Measurements from ENCODE around the gene GDF15.

Gene GDF15

DNA sequence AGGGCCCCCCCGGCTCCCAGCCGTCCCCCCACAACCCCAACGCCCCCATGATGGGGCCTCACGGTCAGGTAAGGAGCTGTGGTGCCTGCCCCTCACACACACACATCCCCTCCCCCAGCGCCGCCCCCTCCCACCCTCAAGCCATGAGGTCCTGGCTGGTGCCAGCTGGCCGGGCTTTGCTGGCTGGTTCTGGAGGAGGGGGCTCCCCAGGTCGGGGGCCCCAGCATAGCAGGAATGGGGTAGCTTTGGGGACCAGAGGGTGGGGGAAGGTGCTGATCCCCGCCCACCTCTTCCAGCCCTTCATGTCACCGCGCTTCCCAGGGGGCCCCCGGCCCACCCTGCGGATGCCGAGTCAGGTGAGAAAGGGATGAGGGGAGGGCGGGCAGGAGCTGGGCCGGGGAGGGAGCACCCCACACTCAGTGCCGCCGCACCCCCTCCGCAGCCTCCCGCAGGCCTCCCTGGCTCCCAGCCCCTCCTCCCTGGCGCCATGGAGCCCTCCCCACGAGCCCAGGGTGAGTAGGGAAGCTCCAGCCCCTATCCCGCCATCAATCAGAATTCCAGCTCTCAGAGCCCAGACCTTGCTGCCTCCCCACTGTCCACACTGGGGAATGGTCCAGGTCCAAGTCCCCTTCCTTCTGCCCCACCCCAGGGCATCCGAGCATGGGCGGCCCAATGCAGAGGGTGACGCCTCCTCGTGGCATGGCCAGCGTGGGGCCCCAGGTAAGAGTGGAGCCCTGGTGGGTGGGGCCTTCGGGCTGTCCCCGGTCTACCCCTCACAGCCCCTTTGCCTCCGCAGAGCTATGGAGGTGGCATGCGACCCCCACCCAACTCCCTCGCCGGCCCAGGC lies 45.6 kb downstream of the GDF15 start:
- no peak for DNase-seq (ENCODE audit: low spot score)

DNA sequence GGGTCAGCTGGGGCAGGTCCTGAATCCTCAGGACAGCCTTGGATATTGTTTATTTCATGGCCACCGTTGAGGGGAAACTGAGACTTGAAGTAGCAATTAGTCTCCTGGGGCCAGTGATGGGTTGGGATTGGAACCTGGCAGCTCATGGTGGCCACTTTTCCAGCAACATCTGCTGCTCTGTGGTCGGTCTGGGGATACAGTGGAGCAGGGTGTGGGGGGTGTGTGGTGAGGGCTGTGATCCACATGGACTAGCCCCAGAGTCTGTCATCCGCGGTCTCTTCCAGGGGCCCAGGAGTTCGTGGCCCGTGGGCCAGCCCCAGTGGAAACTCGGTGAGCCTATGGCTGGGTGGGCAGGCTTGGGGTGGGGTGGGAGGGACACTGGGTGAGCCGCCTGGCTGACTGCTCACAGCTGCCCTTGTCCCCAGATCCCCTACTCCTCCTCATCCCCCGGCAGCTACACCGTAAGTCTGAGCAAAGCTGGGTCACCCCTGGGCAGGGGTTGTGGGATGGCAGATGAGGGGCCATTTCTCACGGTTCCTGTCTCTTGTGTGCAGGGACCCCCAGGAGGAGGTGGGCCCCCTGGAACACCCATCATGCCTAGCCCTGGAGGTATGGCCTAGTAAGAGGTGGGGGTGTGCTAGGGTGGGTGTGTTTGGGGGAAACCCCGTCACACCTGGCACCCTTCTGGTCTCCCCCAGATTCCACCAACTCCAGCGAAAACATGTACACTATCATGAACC lies 46.5 kb downstream of the GDF15 start:
- DNase-seq (ENCODE audit: low spot score): no peak

DNA sequence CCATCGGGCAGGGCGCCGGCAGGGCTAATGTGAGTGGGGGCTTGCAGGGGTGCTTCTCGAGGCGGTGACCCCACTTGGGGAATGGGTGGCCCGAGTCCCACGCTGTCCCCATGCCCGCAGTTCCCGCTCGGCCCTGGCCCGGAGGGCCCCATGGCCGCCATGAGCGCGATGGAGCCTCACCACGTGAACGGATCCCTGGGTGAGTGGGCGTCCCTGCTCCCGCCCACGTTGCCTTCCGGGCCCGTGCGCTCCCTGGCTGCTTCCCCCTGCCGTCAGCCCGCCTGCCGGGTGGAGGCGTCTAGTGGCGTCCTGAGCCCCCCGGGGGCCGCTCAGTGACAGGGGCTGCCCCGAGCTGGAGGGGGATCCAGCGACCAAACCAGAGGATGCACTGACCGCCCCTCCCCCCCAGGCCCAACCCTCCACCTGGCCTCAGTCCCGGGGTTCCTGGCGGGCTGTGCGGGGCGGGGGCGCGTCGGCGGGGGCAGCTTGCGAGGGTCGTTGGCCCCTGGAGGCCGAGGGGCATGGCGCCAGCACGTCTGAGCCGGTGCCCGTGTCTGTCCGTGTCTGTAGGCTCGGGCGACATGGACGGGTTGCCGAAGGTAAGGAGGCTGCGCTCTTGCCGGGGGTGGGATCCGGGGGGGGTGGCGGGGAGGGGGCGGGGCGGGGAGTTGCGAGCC lies 47.2 kb downstream of the GDF15 start:
- DNase-seq (ENCODE audit: low spot score): no peak

DNA sequence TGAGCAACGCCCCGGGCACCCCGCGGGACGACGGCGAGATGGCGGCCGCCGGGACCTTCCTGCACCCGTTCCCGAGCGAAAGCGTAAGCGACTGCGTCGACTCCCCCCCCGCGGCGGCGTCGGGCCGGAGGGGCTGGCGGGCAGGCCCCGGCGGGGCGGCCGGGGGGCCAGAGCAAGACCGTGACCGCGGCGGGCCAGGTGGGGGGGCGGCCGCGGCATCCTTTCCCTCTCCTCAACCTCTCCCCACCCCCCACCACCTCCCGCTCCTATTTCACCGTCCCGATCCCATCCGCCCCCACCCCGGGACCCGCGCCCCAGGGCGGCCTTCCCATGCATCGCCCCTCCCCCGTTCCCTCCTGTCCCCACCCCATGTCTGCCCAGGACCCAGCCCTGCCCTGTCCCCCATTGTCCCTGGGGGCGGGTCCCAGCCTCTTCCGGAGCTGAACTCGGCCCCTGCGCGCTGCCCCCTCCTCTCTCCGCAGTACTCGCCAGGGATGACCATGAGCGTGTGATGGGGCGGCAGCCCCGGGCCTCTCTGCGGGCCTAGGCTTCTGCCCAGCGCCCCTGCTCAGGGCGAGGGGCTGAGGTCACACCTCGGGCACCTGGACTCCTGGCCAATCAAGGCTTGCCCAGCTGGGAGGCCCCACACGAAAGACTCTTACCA lies 47.9 kb downstream of the GDF15 start:
- no peak for DNase-seq (ENCODE audit: low spot score)

DNA sequence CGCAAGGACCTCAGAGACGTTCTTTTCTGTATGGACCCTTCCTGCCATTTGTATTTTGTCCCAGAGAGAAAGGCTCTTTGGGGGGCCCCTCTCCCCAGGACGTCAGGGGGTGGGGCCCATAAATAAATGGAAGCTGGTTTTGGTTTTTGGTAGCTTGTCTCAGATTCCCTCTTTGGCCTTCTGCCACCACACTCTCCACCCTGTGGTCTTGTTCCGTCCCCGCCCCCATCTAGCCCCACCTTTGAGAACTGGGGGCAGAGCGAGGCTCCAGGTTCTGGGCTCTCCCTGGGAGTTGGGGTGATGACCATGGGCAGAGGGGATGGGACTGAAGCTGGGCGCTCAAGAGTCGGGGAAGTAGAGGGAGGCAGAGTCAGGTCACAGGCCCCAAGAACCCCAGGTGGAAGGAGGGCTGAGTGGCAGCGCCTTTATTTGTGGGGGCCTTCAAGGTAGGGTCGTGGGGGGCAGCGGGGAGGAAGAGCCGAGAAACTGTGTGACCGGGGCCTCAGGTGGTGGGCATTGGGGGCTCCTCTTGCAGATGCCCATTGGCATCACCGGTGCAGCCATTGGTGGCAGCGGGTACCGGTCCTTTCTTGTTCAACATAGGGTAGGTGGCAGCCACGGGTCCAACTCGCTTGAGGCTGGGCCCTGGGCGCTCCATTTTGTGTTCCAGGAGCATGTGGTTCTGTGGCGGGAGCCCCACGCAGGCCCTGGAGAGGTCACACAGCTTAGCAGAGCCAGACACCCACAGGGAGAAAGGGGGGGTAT lies 48.6 kb downstream of the GDF15 start:
- no peak for DNase-seq (ENCODE audit: low spot score)

DNA sequence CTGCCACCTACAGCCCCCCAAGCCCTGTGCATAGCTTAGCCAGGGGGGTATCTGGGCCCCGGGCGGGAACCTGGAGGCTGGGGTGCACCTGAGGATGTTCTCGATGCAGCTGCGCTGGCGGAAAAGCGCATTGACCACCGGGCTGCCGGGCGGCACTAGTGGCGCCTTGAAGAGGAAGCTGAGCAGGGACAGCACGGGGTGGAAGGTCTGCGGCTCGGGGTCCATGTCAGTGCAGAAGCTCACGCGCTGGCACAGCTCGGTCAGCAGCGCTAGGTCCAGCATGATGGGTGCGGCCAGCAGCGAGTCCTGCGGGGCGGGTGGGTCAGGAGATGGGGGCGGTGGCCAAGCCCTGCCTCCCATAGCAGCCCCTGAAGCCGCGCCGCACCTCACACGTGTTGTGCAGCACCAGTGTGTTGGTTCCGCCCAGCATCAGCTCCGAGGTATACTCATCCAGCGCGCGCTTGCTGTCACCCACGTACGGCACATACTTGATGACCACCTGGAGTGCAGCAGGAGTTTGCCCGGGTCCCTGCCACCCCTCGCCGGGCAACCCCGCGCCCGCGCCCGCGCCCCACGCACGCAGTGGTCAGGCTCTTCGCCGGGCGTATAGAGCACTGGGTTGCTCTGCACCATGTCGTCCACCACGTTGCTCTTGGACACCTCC lies 49.4 kb downstream of the GDF15 start:
- no peak for DNase-seq (ENCODE audit: low spot score)

DNA sequence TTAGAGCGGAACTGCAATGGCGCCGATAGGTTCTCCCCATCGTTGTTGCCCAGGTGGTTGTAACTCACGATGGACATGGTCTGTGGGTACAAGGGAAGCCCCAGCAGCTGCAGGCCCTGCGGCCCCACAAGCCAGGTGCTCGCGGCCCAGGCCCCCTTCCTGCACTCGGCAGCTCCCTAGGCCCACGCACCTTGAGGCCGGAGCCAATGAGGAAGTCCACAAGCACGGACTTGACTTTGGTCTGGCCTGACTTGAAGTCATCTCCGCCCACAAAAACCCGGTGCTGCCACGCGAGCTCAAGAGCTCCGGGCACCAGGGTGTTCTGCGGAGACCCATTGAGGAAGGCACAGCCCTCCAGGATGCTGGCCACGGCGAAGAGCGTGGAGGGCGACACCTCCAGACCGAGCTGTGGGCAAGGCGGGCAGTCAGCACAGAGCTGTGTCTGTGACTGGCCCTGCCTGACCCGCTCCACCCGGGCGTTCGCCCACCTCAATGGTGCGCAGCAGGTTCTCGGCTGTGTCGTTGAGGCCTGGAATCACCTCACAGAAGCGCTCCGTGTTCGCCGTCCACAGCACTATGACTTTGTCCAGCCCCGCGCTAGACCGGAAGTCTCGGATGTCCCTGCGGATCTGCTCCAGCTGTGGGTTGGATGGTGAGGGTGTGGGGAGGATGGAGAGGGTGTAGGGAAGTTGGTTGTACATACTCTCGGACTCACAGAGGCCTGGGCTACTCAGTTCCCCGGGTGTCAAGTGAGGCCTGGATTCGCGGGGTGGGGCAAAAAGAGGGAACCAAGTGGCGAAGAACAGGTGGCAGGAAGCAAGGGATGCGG lies 50.1 kb downstream of the GDF15 start:
- DNase-seq (ENCODE audit: low spot score): no peak

DNA sequence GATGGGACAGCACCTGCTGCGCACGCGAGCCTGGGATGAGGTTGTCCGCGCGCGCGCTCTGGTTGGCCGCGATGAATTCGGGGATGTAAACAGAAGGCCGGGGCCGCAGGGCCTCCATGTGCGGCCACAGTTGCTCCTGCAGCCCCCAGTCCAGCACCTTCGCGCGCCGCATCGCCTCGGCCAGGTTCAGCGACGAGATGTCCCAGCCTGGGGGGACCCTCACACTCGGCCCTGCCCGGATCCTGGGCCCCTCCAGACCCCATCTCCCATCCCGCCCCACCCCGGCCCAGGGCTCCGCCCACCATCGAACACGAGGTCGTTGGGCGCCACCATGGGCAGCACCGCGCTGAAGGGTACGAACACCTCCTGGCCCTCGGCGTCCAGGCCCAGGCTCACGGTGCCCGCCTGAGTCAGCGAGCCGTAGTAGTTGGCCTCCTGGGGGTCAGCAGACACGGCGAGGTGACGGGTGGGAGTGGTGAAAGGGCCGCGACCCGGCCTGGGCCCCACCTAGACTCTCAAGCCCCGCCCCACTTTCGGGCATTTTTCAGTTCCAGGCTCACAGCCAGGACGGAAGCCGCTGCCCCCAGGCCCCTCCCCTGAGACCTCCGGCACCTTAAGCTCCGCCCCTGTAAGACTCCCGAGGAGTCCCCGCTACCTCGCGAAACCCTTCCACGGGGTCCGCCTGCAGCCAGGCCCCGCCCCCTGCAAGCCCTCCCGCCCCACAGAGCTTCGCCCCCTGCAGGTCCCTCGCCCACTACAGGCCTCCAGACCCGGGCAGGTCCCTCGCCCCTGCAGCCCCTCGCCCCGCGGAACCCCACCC lies 50.9 kb downstream of the GDF15 start:
- DNase-seq (ENCODE audit: low spot score): peak; percentile 83

DNA sequence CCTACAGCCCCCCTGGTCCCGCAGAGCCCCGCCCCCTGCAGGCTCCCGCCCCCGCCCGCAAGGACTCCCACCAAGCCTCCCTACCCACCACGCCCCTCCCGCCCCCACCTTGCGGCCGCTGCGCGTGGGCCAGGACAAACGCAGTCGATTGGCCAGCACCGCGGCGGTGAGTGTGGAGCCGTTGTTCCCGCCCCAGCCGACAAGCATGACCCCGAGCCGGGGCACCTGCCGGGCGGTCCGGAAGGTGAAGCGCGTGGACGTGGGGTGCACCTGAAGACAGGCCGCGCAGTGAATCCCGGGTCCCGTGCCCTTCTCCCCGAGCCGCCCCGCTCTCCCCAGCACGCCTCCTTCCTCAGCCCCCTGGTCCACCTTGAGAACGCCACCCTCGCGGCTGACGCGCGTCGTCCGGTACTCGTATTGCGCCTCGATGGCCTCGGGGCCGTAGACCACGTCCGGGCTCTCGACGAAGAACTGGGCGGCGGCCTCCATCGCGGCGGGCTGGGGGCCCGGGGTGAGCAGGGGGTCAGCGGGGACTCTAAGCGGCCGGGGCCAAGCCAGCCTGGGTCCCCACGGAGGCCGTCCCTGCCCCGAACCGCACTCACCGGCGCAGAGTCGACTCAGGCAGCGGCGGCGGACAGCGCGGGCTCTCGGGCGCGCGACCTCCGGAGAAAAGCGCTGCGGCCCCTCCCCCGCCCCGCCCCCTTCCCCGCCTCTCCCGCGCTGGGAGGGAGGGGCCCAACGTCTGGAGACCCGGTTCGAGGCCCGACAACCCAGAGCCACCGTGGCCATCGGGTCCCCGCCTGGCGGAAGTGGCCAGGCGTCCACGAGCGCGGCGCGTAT lies 51.8 kb downstream of the GDF15 start, which contains the start of gene ISYNA1:
Gene ISYNA1 (minus strand): TSS at position 643 of the 840 bp plus-strand sequence. CDS start 154 bp downstream, at position 489.
- DNase-seq (ENCODE audit: low spot score): peak; percentile 83

DNA sequence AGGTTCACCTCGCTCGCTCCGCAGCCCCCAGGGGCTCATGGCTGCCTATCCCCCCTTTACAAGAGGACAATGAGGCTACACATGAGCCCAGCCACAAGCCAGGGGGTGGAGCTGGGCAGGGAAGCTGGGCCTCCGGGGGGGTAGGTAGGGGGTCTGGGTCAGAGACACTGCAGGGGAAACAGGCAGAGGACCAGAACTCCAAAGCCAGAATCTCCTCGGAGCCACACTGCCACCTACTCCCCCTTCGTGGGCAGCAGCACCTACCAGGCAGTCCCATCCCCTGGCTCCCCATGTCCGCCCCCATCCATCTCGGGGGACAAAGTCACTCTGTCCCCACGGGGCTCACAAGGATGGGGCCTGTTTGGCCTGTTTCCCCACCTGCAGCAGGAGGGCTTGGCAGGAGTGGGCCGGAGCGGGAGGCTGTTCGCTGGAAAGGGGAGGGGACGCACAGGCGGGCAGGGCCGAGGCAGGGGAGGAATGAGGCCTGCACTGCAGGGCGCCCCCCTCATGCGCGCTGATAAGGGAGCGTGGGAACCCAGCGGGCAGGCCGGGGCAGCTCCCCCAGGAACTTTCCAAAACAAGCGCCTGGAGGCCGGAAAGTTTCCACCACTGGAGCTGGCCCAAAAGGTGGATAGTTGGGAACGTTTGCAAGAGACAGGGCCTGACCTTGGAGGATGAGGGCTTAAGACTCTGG lies 52.5 kb downstream of the GDF15 start:
- DNase-seq (ENCODE audit: low spot score): no peak

Measured in left forelimb (tissue), 1 donor.